Measurements from ENCODE around the gene ABCC4. TPM values are rescaled to one million over a fixed set of nuclear protein-coding genes. Genes with fewer than 3 reads are reported as not detected.
A peak's percentile ranks its signal among the peaks of the same experiment; 100 is the strongest.

The ABCC4 gene
- total RNA-seq, 1 donor from 2014 or later, result 13.3 TPM

GRCh38 chr13:95155093-95155492 lies 146.2 kb downstream of the ABCC4 start:
- Histone ChIP-seq H3K27ac (no peak overlapping the region), H3K4me3 (no peak overlapping the region), H3K4me1 (no peaks in the 10 kb centered on the region), H3K9me3 (no peaks in the 10 kb centered on the region), H3K36me3 (no peaks in the 10 kb centered on the region), H3K27me3 (no peaks in the 10 kb centered on the region)
- no peak for DNase-seq (ENCODE audit: extremely low spot score in 2 of 2)
- intact Hi-C loops (cut with DNase I), result no loop called here
- TF ChIP-seq CTCF (IDR thresholded peaks at IDR 0.05) (no peak), POLR2A (IDR thresholded peaks at IDR 0.05) (no peak), POLR2AphosphoS5 (IDR thresholded peaks at IDR 0.05; ENCODE audit: insufficient read depth in 1 of 2, low read depth in 1 of 2) (no peak)

GRCh38 chr13:95154413-95154886 lies 146.8 kb downstream of the ABCC4 start:
- intact Hi-C loops (cut with DNase I), result no loop called here
- Histone ChIP-seq H3K27ac (no peak overlapping the region), H3K4me3 (no peak overlapping the region), H3K4me1 (no peaks in the 10 kb centered on the region), H3K36me3 (no peaks in the 10 kb centered on the region), H3K9me3 (no peaks in the 10 kb centered on the region), H3K27me3 (no peaks in the 10 kb centered on the region)
- no peak for TF ChIP-seq POLR2A (IDR thresholded peaks at IDR 0.05)
- no peak for TF ChIP-seq CTCF (IDR thresholded peaks at IDR 0.05)
- peak in 1 of 2 donors; percentile 64 for TF ChIP-seq POLR2AphosphoS5 (IDR thresholded peaks at IDR 0.05; ENCODE audit: insufficient read depth in 1 of 2, low read depth in 1 of 2)
- DNase-seq (ENCODE audit: extremely low spot score in 2 of 2), result no peak

GRCh38 chr13:95153647-95154412 lies 147.4 kb downstream of the ABCC4 start:
- Histone ChIP-seq H3K9me3 (no peaks in the 10 kb centered on the region), H3K27me3 (no peaks in the 10 kb centered on the region), H3K4me1 (no peaks in the 10 kb centered on the region), H3K36me3 (no peaks in the 10 kb centered on the region), H3K27ac (no peak overlapping the region), H3K4me3 (no peak overlapping the region)
- TF ChIP-seq POLR2AphosphoS5 (IDR thresholded peaks at IDR 0.05; ENCODE audit: insufficient read depth in 1 of 2, low read depth in 1 of 2) (no peak), POLR2A (IDR thresholded peaks at IDR 0.05) (no peak), CTCF (IDR thresholded peaks at IDR 0.05) (no peak)
- DNase-seq (ENCODE audit: extremely low spot score in 2 of 2), result no peak
- intact Hi-C loops (cut with DNase I), result no loop called here

- Histone ChIP-seq H3K27ac (no peak overlapping the region), H3K9me3 (no peaks in the 10 kb centered on the region), H3K27me3 (no peaks in the 10 kb centered on the region), H3K36me3 (no peaks in the 10 kb centered on the region), H3K4me1 (peaks cover 5% of the 10 kb centered on the region), H3K4me3 (no peak overlapping the region)
- intact Hi-C loops (cut with DNase I), result no loop called here
- no peak for DNase-seq (ENCODE audit: extremely low spot score in 2 of 2)
- TF ChIP-seq CTCF (IDR thresholded peaks at IDR 0.05) (no peak), POLR2AphosphoS5 (IDR thresholded peaks at IDR 0.05; ENCODE audit: insufficient read depth in 1 of 2, low read depth in 1 of 2) (no peak), POLR2A (IDR thresholded peaks at IDR 0.05) (no peak)
Measured at GRCh38 chr13:95151942-95152587, 149.2 kb downstream of the ABCC4 start.

- H3K9me3 ChIP-seq, result no peaks in the 10 kb centered on the region
- intact Hi-C loops (cut with DNase I), result no loop called here
- no peak overlapping the region for H3K27ac ChIP-seq
- no peaks in the 10 kb centered on the region for H3K36me3 ChIP-seq
- H3K27me3 ChIP-seq, result no peaks in the 10 kb centered on the region
- no peak for DNase-seq (ENCODE audit: extremely low spot score in 2 of 2)
- TF ChIP-seq POLR2A (IDR thresholded peaks at IDR 0.05) (no peak), POLR2AphosphoS5 (IDR thresholded peaks at IDR 0.05; ENCODE audit: insufficient read depth in 1 of 2, low read depth in 1 of 2) (no peak), CTCF (IDR thresholded peaks at IDR 0.05) (no peak)
- no peak overlapping the region for H3K4me3 ChIP-seq
- peaks cover 10% of the 10 kb centered on the region for H3K4me1 ChIP-seq
Measured at GRCh38 chr13:95150555-95150954, 150.7 kb downstream of the ABCC4 start.

Measured in vagina (tissue), 2 donors.